ENCODE results near the gene RTN4RL1. TPM values are rescaled to one million over a fixed set of nuclear protein-coding genes. Genes with fewer than 3 reads are reported as not detected.

RTN4RL1 gene
- total RNA-seq, 1 donor from 2014 or later = 0.77 TPM

DNA sequence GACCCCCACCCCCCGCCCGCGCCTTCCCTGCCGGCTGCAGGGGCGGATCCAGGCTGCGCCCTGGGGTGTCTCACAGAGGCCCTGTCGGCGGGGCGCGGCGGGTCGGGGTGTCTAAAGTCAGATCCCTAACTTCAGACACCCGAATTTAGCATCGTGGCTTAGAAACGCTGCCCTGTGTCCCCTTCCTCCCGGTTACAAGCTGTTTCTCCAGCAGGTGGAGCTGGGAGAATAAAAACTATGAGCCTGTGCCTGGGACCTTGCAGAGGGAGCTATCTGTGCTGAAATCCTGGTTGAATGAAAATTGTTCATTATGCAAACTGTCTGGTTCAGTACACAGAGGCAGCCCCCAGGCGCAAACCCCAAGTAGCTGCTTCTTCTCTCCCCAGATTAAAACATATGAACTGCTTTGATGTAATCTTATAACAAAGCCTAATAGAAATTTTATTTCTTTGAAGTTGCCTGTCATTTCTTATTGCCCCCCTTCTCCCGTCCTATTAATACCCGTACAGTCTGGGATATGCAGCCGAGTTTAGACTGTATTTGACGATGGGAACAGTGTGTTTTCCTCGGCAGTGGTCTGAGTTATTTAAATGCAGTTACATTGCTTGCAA lies 116.3 kb downstream of the RTN4RL1 start:
- no peaks in the 10 kb centered on the region for H3K36me3 Mint-ChIP-seq (ENCODE audit: low read depth, unreplicated experiment)
- peaks cover 6% of the 10 kb centered on the region for H3K4me1 Mint-ChIP-seq (ENCODE audit: low read depth, unreplicated experiment)
- TF ChIP-seq EZH2 (IDR thresholded peaks at IDR 0.05; ENCODE audit: insufficient read depth, low read length) = no peak
- TF ChIP-seq, protein P1, sequence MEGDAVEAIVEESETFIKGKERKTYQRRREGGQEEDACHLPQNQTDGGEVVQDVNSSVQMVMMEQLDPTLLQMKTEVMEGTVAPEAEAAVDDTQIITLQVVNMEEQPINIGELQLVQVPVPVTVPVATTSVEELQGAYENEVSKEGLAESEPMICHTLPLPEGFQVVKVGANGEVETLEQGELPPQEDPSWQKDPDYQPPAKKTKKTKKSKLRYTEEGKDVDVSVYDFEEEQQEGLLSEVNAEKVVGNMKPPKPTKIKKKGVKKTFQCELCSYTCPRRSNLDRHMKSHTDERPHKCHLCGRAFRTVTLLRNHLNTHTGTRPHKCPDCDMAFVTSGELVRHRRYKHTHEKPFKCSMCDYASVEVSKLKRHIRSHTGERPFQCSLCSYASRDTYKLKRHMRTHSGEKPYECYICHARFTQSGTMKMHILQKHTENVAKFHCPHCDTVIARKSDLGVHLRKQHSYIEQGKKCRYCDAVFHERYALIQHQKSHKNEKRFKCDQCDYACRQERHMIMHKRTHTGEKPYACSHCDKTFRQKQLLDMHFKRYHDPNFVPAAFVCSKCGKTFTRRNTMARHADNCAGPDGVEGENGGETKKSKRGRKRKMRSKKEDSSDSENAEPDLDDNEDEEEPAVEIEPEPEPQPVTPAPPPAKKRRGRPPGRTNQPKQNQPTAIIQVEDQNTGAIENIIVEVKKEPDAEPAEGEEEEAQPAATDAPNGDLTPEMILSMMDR (IDR thresholded peaks at IDR 0.05; ENCODE audit: insufficient read depth, low read depth, low read length) = peak; percentile 60
- no peaks in the 10 kb centered on the region for H3K9me3 Mint-ChIP-seq (ENCODE audit: unreplicated experiment)
- H3K4me3 Mint-ChIP-seq (ENCODE audit: unreplicated experiment) = no peak overlapping the region
- H3K27ac ChIP-seq (ENCODE audit: low read depth, low read length) = no peak overlapping the region
- H3K4me2 ChIP-seq (ENCODE audit: low read length) = peak overlapping the region; percentile 85
- H4K20me1 ChIP-seq (ENCODE audit: insufficient read depth, low read length) = no peaks in the 10 kb centered on the region
- peak; percentile 72 for FAIRE-seq
- no peaks in the 10 kb centered on the region for H3K36me3 ChIP-seq (ENCODE audit: insufficient read depth, low read length)
- peak overlapping the region; percentile 62 for H2AFZ ChIP-seq (ENCODE audit: low read depth, low read length)
- H3K9ac ChIP-seq (ENCODE audit: low read length) = peak overlapping the region; percentile 10
- H3K9me3 ChIP-seq (ENCODE audit: insufficient read depth, low read depth, low read length) = no peaks in the 10 kb centered on the region
- H3K79me2 ChIP-seq (ENCODE audit: insufficient read depth, low read length) = no peaks in the 10 kb centered on the region
- no peak overlapping the region for H3K27ac Mint-ChIP-seq (ENCODE audit: unreplicated experiment)
- peak; percentile 45 for DNase-seq (ENCODE audit: low read depth)
- peak overlapping the region; percentile 48 for H3K4me3 ChIP-seq (ENCODE audit: insufficient read depth, low read depth, low read length)
- H3K27me3 Mint-ChIP-seq (ENCODE audit: low read depth, unreplicated experiment) = peaks cover 72% of the 10 kb centered on the region
- H3K4me1 ChIP-seq (ENCODE audit: insufficient read depth, low read length) = peaks cover 11% of the 10 kb centered on the region
- H3K27me3 ChIP-seq (ENCODE audit: insufficient read depth, low read length) = peaks cover 62% of the 10 kb centered on the region

DNA sequence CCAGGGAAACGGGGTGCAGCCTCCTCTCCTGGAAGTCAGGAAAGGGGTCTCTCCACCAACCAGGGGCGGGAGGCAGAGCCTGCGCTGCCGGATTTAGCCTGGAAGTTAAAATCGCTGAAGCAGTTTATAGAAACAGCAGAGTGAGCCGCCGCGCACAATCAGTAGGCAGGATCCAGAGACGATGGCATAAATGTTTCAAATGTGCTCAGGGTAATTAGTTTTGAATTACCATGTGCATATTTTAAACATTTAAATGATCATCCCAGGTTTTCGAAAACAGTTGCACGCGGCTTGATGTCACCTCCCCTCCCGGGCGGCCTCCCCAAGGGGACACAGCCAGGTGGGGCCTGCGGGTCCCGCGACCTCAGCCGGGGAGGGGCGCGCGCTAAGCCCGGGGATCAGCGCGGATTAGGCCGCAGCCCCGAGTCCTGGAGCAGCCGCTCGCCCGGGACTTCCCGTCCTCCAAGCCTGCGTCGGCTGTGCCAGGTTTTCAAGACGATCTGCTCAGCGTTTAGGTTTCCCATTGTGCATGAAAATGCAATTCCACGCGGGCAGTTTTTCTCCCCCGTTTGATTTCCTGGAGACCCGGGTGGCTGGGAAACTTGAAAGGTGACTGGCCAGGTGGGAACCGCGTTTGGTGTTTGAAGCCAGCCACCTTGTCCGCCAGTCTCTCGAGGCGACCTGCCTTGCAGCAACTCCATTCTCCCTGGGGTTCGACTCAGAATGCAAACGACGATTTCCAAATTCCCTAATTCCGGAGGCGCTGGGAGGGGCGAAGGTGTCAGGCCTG lies 117.0 kb downstream of the RTN4RL1 start:
- Histone ChIP-seq H3K9ac (ENCODE audit: low read length) (peak overlapping the region; percentile 10), H3K4me2 (ENCODE audit: low read length) (peak overlapping the region; percentile 85), H3K4me3 (ENCODE audit: insufficient read depth, low read depth, low read length) (peak overlapping the region; percentile 48), H3K79me2 (ENCODE audit: insufficient read depth, low read length) (no peaks in the 10 kb centered on the region), H3K36me3 (ENCODE audit: insufficient read depth, low read length) (no peaks in the 10 kb centered on the region), H3K27ac (ENCODE audit: low read depth, low read length) (no peak overlapping the region), H3K9me3 (ENCODE audit: insufficient read depth, low read depth, low read length) (no peaks in the 10 kb centered on the region), H3K4me1 (ENCODE audit: insufficient read depth, low read length) (peaks cover 11% of the 10 kb centered on the region), H3K27me3 (ENCODE audit: insufficient read depth, low read length) (peaks cover 59% of the 10 kb centered on the region), H2AFZ (ENCODE audit: low read depth, low read length) (peak overlapping the region; percentile 62), H4K20me1 (ENCODE audit: insufficient read depth, low read length) (no peaks in the 10 kb centered on the region)
- H3K9me3 Mint-ChIP-seq (ENCODE audit: unreplicated experiment) = no peaks in the 10 kb centered on the region
- TF ChIP-seq, protein P1 (IDR thresholded peaks at IDR 0.05; ENCODE audit: insufficient read depth, low read depth, low read length) = no peak
- TF ChIP-seq EZH2 (IDR thresholded peaks at IDR 0.05; ENCODE audit: insufficient read depth, low read length) = peak; percentile 57
- H3K27me3 Mint-ChIP-seq (ENCODE audit: low read depth, unreplicated experiment) = peaks cover 67% of the 10 kb centered on the region
- no peak overlapping the region for H3K27ac Mint-ChIP-seq (ENCODE audit: unreplicated experiment)
- FAIRE-seq (no peak), DNase-seq (ENCODE audit: low read depth) (peak; percentile 25)
- peaks cover 6% of the 10 kb centered on the region for H3K4me1 Mint-ChIP-seq (ENCODE audit: low read depth, unreplicated experiment)
- no peaks in the 10 kb centered on the region for H3K36me3 Mint-ChIP-seq (ENCODE audit: low read depth, unreplicated experiment)
- no peak overlapping the region for H3K4me3 Mint-ChIP-seq (ENCODE audit: unreplicated experiment)

Data from astrocyte (in vitro differentiated cells and primary cell).